HEK293T (cell line): Measurements from ENCODE around the gene DELE1.

ENCODE experiments used
- BHLHE40 ChIP-seq: fragments of 450-650 bp; IDR thresholded peaks from 2 replicates; pipeline ENCODE4 v1.6.1; 2016; ENCODE audit warnings: mild to moderate bottlenecking, moderate library complexity, borderline replicate concordance
- L3MBTL2 ChIP-seq: fragments of 450-650 bp; conservative IDR thresholded peaks from 2 replicates; pipeline ENCODE4 v1.6.1; 2016; ENCODE audit warnings: mild to moderate bottlenecking
- TARDBP ChIP-seq: fragments of 450-650 bp; IDR thresholded peaks from 2 replicates; pipeline ENCODE4 v1.6.1; 2016

DNA sequence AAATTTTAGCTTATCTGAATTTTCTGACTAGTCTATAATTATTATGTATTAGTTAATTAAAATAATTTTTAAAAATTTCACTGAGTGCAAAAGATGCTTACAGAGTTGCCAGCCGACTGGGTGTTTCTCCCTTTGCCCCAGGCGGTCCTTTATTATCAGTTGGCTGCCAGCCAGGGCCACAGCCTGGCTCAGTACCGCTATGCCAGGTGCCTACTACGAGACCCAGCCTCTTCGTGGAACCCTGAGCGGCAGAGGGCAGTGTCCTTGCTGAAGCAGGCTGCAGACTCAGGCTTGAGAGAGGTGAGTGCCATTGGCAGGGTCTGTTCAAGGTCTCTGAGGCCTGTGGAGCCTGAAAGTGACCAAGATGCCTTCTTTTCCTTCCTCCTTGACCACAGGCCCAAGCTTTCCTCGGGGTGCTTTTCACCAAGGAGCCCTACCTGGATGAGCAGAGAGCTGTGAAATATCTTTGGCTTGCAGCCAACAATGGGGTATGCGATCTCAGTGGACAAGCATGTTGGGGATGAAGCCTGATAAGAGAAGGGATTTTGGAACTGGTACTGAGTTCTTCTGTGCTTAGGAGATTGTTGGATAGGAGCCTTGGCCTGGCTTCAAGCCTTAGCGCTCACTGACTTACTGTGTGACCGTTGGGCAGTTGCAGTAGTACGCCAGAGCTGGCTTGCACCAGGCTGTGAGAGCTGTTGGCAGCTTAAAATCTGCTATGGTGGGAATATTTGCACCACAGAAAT is 10.6 kb downstream of the DELE1 start:
- no peak for TF ChIP-seq BHLHE40
- no peak for TF ChIP-seq L3MBTL2
- TF ChIP-seq TARDBP = no peak
